Caco-2 (cell line): ENCODE measurements around the gene TMEM204. TPM values are rescaled to one million over a fixed set of nuclear protein-coding genes. Genes with fewer than 3 reads are reported as not detected.

Experiments used
- BruUV-seq: library from RNA; stranded (reverse); fragments of 400-500 nt; replicated peaks from 2 replicates; lab custom pipeline; 2021; lab: Mats Ljungman, UMichigan
- CTCF ChIA-PET: fragments of 300-600 bp; sonication (Branson Sonifier 250); formaldehyde crosslinking; loops from one replicate; lab custom pipeline; 2022; ENCODE audit warnings: antibody characterized with exemption; lab: Charles Lee
- POLR2A ChIA-PET: fragments of 300-600 bp; sonication (Branson Sonifier 250); formaldehyde crosslinking; loops from one replicate; lab custom pipeline; 2022; ENCODE audit warnings: antibody characterized with exemption; lab: Charles Lee
- DNase-seq, 2 experiments: peaks; one replicate each; pipeline versions ENCODE4 v3.0.0 to v3.0.0-alpha.2; 2020 to 2022
- H3K27me3 ChIP-seq: replicated peaks from 2 replicates; pipeline ENCODE4 v1.6.0; 2011; ENCODE audit warnings: low read length; ENCODE audit not compliant: control insufficient read depth, insufficient read depth
- H3K36me3 ChIP-seq: 2 replicates; pipeline ENCODE4 v1.5.1; 2011; ENCODE audit warnings: low read length; ENCODE audit not compliant: control insufficient read depth, insufficient read depth
- H3K4me1 ChIP-seq: fragments of 250-450 bp; sonication (Bioruptor Pico); 2 replicates; pipeline ENCODE4 v1.5.1; 2020; ENCODE audit warnings: mild to moderate bottlenecking
- H3K4me3 ChIP-seq: 2 replicates; pipeline ENCODE4 v1.5.1; 2011; ENCODE audit warnings: low read depth, mild to moderate bottlenecking, control low read depth, low read length
- H3K9me3 ChIP-seq: fragments of 250-450 bp; sonication (Bioruptor Pico); 2 replicates; pipeline ENCODE4 v1.5.1; 2020; ENCODE audit warnings: mild to moderate bottlenecking, moderate library complexity
- H3K27ac Mint-ChIP-seq: one replicate; pipeline ENCODE4 v1.8.0; 2022; ENCODE audit warnings: mixed read lengths; ENCODE audit not compliant: unreplicated experiment
- H3K27me3 Mint-ChIP-seq: one replicate; pipeline ENCODE4 v1.8.0; 2022; ENCODE audit warnings: mixed read lengths; ENCODE audit not compliant: insufficient read depth, unreplicated experiment
- H3K36me3 Mint-ChIP-seq: one replicate; pipeline ENCODE4 v1.8.0; 2022; ENCODE audit warnings: mild to moderate bottlenecking, mixed read lengths; ENCODE audit not compliant: insufficient read depth, unreplicated experiment
- H3K4me1 Mint-ChIP-seq: one replicate; pipeline ENCODE4 v1.8.0; 2022; ENCODE audit warnings: low read depth, mixed read lengths; ENCODE audit not compliant: unreplicated experiment
- H3K4me3 Mint-ChIP-seq: one replicate; pipeline ENCODE4 v1.8.0; 2022; ENCODE audit warnings: mild to moderate bottlenecking, moderate library complexity, mixed read lengths; ENCODE audit not compliant: unreplicated experiment
- H3K9me3 Mint-ChIP-seq: one replicate; pipeline ENCODE4 v1.8.0; 2022; ENCODE audit warnings: mixed read lengths; ENCODE audit not compliant: unreplicated experiment
- intact Hi-C: fragments of 100-400 bp; cut with micrococcal nuclease; formaldehyde crosslinking; loops from one replicate; pipeline ENCODE4 v1.10.0; 2022; ENCODE audit not compliant: unreplicated experiment
- total RNA-seq: library from RNA; stranded (reverse); gene quantifications from 2 replicates; pipeline ENCODE4 v1.2.3, GENCODE V29; 2022
- TF ChIP-seq, protein P1 (sequence below), 2 experiments: fragments of 200-600 bp in 1 of 2; IDR thresholded peaks; 1 replicate in 1 of 2; 2 replicates in 1 of 2; pipeline versions ENCODE4 v1.5.1 to v1.8.0; 2011 to 2022; ENCODE audit warnings: antibody characterized with exemption in 1 of 2, control low read depth in 1 of 2, inconsistent platforms in 1 of 2, low read depth in 1 of 2, low read length in 1 of 2, mild to moderate bottlenecking in 1 of 2, moderate library complexity in 1 of 2; ENCODE audit not compliant: insufficient read depth in 1 of 2, severe bottlenecking in 1 of 2, unreplicated experiment in 1 of 2

TMEM204 gene
- total RNA-seq, 1 experiment from 2014 or later = not detected

DNA sequence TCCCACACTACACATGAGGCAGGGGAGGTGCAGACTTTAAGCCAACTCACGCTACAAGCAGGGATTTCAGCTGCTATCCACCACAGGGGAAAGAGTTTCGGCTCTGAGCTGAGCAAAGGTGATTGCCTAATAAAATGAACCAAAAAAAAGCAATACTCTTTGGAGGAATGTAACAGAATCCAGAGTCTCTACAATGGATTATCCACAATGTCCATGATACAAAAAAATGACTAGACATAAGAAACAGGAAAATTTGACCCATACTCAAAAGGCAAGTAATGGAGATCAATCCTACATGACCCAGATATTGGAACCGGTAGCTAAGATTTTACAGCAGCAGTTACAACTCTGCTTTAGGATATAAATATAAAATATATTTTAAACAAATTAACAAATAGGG, 19.0 kb upstream of the TMEM204 start:
- ChIA-PET CTCF (no interaction called here), POLR2A (no interaction called here)
- no peaks in the 10 kb centered on the region for H3K27me3 ChIP-seq
- H3K27ac Mint-ChIP-seq = no peak overlapping the region
- TF ChIP-seq, protein P1, sequence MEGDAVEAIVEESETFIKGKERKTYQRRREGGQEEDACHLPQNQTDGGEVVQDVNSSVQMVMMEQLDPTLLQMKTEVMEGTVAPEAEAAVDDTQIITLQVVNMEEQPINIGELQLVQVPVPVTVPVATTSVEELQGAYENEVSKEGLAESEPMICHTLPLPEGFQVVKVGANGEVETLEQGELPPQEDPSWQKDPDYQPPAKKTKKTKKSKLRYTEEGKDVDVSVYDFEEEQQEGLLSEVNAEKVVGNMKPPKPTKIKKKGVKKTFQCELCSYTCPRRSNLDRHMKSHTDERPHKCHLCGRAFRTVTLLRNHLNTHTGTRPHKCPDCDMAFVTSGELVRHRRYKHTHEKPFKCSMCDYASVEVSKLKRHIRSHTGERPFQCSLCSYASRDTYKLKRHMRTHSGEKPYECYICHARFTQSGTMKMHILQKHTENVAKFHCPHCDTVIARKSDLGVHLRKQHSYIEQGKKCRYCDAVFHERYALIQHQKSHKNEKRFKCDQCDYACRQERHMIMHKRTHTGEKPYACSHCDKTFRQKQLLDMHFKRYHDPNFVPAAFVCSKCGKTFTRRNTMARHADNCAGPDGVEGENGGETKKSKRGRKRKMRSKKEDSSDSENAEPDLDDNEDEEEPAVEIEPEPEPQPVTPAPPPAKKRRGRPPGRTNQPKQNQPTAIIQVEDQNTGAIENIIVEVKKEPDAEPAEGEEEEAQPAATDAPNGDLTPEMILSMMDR (IDR thresholded peaks at IDR 0.05; ENCODE audit: insufficient read depth in 1 of 2, low read depth in 1 of 2, low read length in 1 of 2, severe bottlenecking in 1 of 2, unreplicated experiment in 1 of 2) = no peak
- intact Hi-C loops = no loop called here
- H3K4me1 ChIP-seq = no peaks in the 10 kb centered on the region
- H3K4me1 Mint-ChIP-seq = no peaks in the 10 kb centered on the region
- no peak for DNase-seq
- peaks cover 10% of the 10 kb centered on the region for H3K9me3 Mint-ChIP-seq
- H3K4me3 ChIP-seq = no peak overlapping the region
- no peaks in the 10 kb centered on the region for H3K36me3 ChIP-seq
- H3K27me3 Mint-ChIP-seq = no peaks in the 10 kb centered on the region
- no peak overlapping the region for H3K4me3 Mint-ChIP-seq
- BruUV-seq = no TSS peak
- peaks cover 3% of the 10 kb centered on the region; the same call in 1 of the 2 replicates for H3K9me3 ChIP-seq
- H3K36me3 Mint-ChIP-seq = peaks cover 33% of the 10 kb centered on the region

DNA sequence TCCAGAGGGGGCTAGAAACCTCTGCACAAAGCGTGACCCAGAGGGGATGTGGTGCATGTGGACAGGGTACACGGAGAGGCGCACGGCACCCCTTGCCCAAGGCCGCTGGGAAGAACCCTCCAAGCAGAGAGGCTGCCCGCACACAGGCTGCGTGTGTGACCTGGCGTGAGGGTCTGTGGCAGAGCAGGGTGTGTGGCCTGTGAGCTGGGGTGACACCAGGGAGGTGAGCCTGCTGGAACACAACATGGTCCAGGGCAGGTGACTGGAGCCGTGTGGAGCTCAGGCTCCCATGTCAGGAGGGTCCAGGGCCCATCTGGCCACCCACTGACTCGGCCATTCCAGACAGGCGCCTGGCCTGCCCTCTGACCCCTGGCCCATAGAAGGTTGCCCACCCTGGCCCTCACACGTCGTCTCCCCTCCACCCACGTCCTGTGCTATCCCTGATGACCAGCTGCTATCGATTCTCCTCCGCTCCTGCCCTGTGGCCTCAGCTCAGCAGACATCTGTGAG, 14.8 kb upstream of the TMEM204 start:
- CTCF ChIA-PET = no interaction called here
- DNase-seq = no peak
- TF ChIP-seq, protein P1 (IDR thresholded peaks at IDR 0.05; ENCODE audit: insufficient read depth in 1 of 2, low read depth in 1 of 2, low read length in 1 of 2, severe bottlenecking in 1 of 2, unreplicated experiment in 1 of 2) = no peak
- H3K9me3 ChIP-seq = peaks cover 3% of the 10 kb centered on the region; the same call in 1 of the 2 replicates
- Mint-ChIP-seq H3K27me3 (no peaks in the 10 kb centered on the region), H3K36me3 (no peaks in the 10 kb centered on the region), H3K9me3 (peaks cover 10% of the 10 kb centered on the region), H3K4me3 (no peak overlapping the region), H3K27ac (no peak overlapping the region), H3K4me1 (no peaks in the 10 kb centered on the region)
- no peak overlapping the region for H3K4me3 ChIP-seq
- H3K36me3 ChIP-seq = no peaks in the 10 kb centered on the region
- H3K4me1 ChIP-seq = no peaks in the 10 kb centered on the region
- no TSS peak for BruUV-seq
- intact Hi-C loops = no loop called here
- POLR2A ChIA-PET = no interaction called here
- H3K27me3 ChIP-seq = no peaks in the 10 kb centered on the region

DNA sequence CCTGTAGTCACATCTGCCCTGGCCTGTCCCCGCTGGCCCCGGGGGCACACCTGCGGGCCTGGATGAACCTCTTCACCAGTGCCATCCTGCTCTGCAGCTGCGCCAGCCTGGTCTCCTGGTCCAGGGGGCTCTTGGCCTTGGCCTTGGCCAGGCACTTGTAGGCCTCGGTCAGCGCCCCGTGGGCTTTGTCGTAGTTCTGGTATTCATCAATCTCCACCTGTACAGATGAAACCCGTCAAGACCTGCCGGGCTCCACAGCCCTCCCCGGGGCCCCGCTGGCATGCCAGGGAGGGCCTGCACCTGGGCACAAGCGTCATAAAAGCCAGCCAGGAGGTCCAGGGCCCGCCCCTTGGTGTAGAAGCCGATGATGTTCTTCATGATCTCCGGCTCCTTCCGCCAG, 13.6 kb upstream of the TMEM204 start:
- CTCF ChIA-PET = no interaction called here
- no peak overlapping the region for H3K4me3 ChIP-seq
- H3K36me3 Mint-ChIP-seq = no peaks in the 10 kb centered on the region
- no peaks in the 10 kb centered on the region for H3K27me3 ChIP-seq
- DNase-seq = no peak
- TF ChIP-seq, protein P1 (IDR thresholded peaks at IDR 0.05; ENCODE audit: insufficient read depth in 1 of 2, low read depth in 1 of 2, low read length in 1 of 2, severe bottlenecking in 1 of 2, unreplicated experiment in 1 of 2) = no peak
- no peak overlapping the region for H3K27ac Mint-ChIP-seq
- no peaks in the 10 kb centered on the region for H3K4me1 Mint-ChIP-seq
- no peaks in the 10 kb centered on the region for H3K27me3 Mint-ChIP-seq
- H3K9me3 ChIP-seq = peaks cover 3% of the 10 kb centered on the region; the same call in 1 of the 2 replicates
- intact Hi-C loops = no loop called here
- POLR2A ChIA-PET = no interaction called here
- no peak overlapping the region for H3K4me3 Mint-ChIP-seq
- H3K4me1 ChIP-seq = no peaks in the 10 kb centered on the region
- peaks cover 6% of the 10 kb centered on the region for H3K9me3 Mint-ChIP-seq
- BruUV-seq = no TSS peak
- no peaks in the 10 kb centered on the region for H3K36me3 ChIP-seq
